NB4 (cell line): Measurements from ENCODE around the gene KRT5.

Source experiments
- DNase-seq: peaks from one replicate; pipeline ENCODE4 v3.0.0; 2010; ENCODE audit warnings: low read depth
- H3K4me3 ChIP-seq: one replicate; pipeline ENCODE4 v1.5.1; 2011; ENCODE audit warnings: mild to moderate bottlenecking, low read depth, low read length, moderate library complexity
- CTCF ChIP-seq: IDR thresholded peaks from one replicate; pipeline ENCODE4 v1.5.1; 2012; ENCODE audit warnings: low read depth, low read length
- MYC ChIP-seq: IDR thresholded peaks from 2 replicates; pipeline ENCODE4 v1.6.1; 2011; ENCODE audit warnings: low read depth, low read length
- POLR2A ChIP-seq: IDR thresholded peaks from 2 replicates; pipeline ENCODE4 v1.6.1; 2011; ENCODE audit warnings: mild to moderate bottlenecking; ENCODE audit not compliant: insufficient read length; ENCODE audit errors: extremely low read depth
- TF ChIP-seq, protein P1 (sequence below): IDR thresholded peaks from 2 replicates; pipeline ENCODE4 v1.6.1; 2011; ENCODE audit warnings: low read depth, low read length

Gene KRT5

DNA sequence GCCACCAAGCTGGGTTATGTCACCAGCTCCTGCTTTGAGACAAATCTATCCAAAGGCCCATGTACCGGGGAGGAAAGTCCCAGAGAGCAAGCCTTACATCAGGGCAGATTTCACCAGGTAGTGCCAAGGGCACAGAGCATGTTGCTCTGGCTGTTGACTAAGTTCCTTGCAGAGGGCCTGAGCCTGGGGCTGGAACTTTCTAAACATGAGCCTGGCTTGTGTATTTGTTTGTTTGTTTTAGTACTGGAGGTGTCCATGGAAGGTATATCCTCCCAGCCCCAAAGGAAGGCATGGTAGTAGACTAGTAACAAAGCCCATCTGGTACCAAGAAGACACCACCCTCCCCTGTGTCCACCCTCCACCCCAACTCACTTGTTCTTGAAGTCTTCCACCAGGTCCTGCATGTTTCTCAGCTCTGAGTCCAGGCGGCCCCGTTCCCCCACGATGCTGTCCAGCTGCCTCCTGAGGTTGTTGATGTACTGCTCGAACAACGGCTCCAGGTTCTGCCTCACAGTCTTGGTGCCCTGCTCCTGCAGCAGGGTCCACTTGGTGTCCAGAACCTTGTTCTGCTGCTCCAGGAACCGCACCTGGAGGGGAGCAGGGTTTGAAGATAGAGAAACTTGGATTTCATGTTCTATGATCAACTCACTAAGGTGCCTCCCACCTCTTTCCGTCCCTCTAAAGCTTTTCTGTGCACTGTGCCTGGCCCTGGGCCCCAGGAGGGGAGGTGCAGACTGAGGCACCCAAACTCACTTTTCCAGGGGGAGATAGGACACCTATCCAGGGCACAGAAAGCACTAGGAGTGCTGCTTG, 1.4 kb downstream of the KRT5 start:
- TF ChIP-seq POLR2A, result no peak
- TF ChIP-seq MYC, result no peak
- TF ChIP-seq CTCF, result no peak
- TF ChIP-seq, protein P1, sequence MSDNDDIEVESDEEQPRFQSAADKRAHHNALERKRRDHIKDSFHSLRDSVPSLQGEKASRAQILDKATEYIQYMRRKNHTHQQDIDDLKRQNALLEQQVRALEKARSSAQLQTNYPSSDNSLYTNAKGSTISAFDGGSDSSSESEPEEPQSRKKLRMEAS, result no peak
- no peak for DNase-seq
- no peak overlapping the region for H3K4me3 ChIP-seq

DNA sequence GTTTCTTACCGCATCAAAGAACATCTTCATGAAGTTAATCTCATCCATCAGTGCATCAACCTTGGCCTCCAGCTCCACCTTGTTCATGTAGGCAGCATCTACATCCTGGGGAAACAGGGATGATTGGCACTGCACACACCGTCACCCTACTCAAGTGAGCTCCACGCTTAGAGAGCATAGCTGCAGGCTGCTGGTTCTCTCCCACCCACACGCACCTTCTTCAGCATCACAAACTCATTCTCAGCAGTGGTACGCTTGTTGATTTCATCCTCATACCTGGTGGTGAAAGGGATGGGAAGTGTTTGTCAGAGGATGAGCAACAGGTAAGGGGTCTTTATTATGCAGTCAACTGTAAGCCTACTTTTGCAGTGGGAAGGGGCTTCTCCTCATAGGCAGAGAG, 2.3 kb downstream of the KRT5 start:
- no peak for DNase-seq
- no peak for TF ChIP-seq MYC
- TF ChIP-seq, protein P1, result no peak
- TF ChIP-seq CTCF, result no peak
- no peak for TF ChIP-seq POLR2A
- H3K4me3 ChIP-seq, result no peak overlapping the region

GRCh38 chr12:52517005-52517835, 3.0 kb downstream of the KRT5 start:
- TF ChIP-seq, protein P1, result no peak
- TF ChIP-seq MYC (no peak), POLR2A (no peak), CTCF (no peak)
- no peak for DNase-seq
- H3K4me3 ChIP-seq, result no peak overlapping the region

- no peak overlapping the region for H3K4me3 ChIP-seq
- TF ChIP-seq CTCF (no peak), POLR2A (no peak), MYC (no peak)
- TF ChIP-seq, protein P1, result no peak
- no peak for DNase-seq
Observed at GRCh38 chr12:52515927-52516831, 4.0 kb downstream of the KRT5 start.

GRCh38 chr12:52515319-52515646, 4.9 kb downstream of the KRT5 start:
- no peak for DNase-seq
- TF ChIP-seq, protein P1, result no peak
- TF ChIP-seq CTCF, result no peak
- no peak for TF ChIP-seq POLR2A
- no peak for TF ChIP-seq MYC
- no peak overlapping the region for H3K4me3 ChIP-seq
